ENCODE results near the gene ACTG2.

Gene ACTG2

GRCh38 chr2:73911548-73912208, 18.9 kb downstream of the ACTG2 start:
- FAIRE-seq (no peak), DNase-seq (ENCODE audit: low spot score) (no peak)

GRCh38 chr2:73913414-73914054, 20.7 kb downstream of the ACTG2 start:
- FAIRE-seq (no peak), DNase-seq (ENCODE audit: low spot score) (no peak)

- FAIRE-seq, result no peak
These were observed 21.9 kb downstream of the ACTG2 start for GRCh38 chr2:73914667-73915066.

GRCh38 chr2:73915437-73915993, 22.7 kb downstream of the ACTG2 start:
- DNase-seq (ENCODE audit: low spot score), result no peak
- no peak for FAIRE-seq

More at GRCh38 chr2:73914667-73915066, 21.9 kb downstream of the ACTG2 start:
- DNase-seq (ENCODE audit: low spot score), result no peak

- no peak for FAIRE-seq
- DNase-seq (ENCODE audit: low spot score), result no peak
These were observed 23.9 kb downstream of the ACTG2 start for GRCh38 chr2:73916666-73917065.

GRCh38 chr2:73917296-73917695, 24.5 kb downstream of the ACTG2 start:
- FAIRE-seq, result no peak
- no peak for DNase-seq (ENCODE audit: low spot score)

- no peak for DNase-seq (ENCODE audit: low spot score)
- FAIRE-seq, result no peak
These were observed 24.9 kb downstream of the ACTG2 start for GRCh38 chr2:73917696-73918207.

- DNase-seq (ENCODE audit: low spot score), result no peak
- no peak for FAIRE-seq
These were observed 26.0 kb downstream of the ACTG2 start for GRCh38 chr2:73918856-73919255.

GRCh38 chr2:73919596-73920228, 26.9 kb downstream of the ACTG2 start:
- DNase-seq (ENCODE audit: low spot score), result no peak
- FAIRE-seq, result no peak

GRCh38 chr2:73920577-73921545, 28.1 kb downstream of the ACTG2 start:
- DNase-seq (ENCODE audit: low spot score) (no peak), FAIRE-seq (no peak)

- DNase-seq (ENCODE audit: low spot score), result no peak
- FAIRE-seq, result no peak
These were observed 28.8 kb downstream of the ACTG2 start for GRCh38 chr2:73921581-73921980.

GRCh38 chr2:73922681-73923080, 29.9 kb downstream of the ACTG2 start:
- no peak for DNase-seq (ENCODE audit: low spot score)
- FAIRE-seq, result no peak

GRCh38 chr2:73925033-73925704, 32.4 kb downstream of the ACTG2 start:
- FAIRE-seq, result no peak

GRCh38 chr2:73925853-73926492, 33.2 kb downstream of the ACTG2 start:
- DNase-seq (ENCODE audit: low spot score), result no peak
- FAIRE-seq, result no peak

More at GRCh38 chr2:73925033-73925704, 32.4 kb downstream of the ACTG2 start:
- no peak for DNase-seq (ENCODE audit: low spot score)

- FAIRE-seq (peak; percentile 94), DNase-seq (ENCODE audit: low spot score) (peak; percentile 97)
These were observed 33.9 kb downstream of the ACTG2 start, which contains the start of gene DGUOK for GRCh38 chr2:73926493-73927327. DGUOK (plus strand) TSS chr2:73926880; CDS start chr2:73926911, 31 bp downstream.

GRCh38 chr2:73927344-73927743, 34.5 kb downstream of the ACTG2 start:
- no peak for DNase-seq (ENCODE audit: low spot score)
- no peak for FAIRE-seq

GRCh38 chr2:73928963-73929347, 36.1 kb downstream of the ACTG2 start:
- FAIRE-seq, result no peak
- no peak for DNase-seq (ENCODE audit: low spot score)

- DNase-seq (ENCODE audit: low spot score) (no peak), FAIRE-seq (no peak)
These were observed 37.6 kb downstream of the ACTG2 start for GRCh38 chr2:73930386-73930785.

Data from RCC 7860 (cell line).